ENCODE measurements around the gene INPP5B.

GRCh38 chr1:37831109-37831508 is 115.7 kb downstream of the INPP5B start:
- TF ChIP-seq EZH2 (IDR thresholded peaks at IDR 0.05; ENCODE audit: insufficient read depth, poor library complexity, severe bottlenecking) (no peak), EZH2phosphoT487 (IDR thresholded peaks at IDR 0.05; ENCODE audit: insufficient read depth, low read depth) (no peak)

Measured in GM23248 (cell line).